ENCODE measurements around the gene NRIP1. TPM values are rescaled to one million over a fixed set of nuclear protein-coding genes. Genes with fewer than 3 reads are reported as not detected.

Gene NRIP1
- total RNA-seq, 2 donors from 2014 or later: 11.9 to 30.9 TPM

GRCh38 chr21:14989359-14989758 lies 75.4 kb downstream of the NRIP1 start:
- H3K27ac ChIP-seq: no peak overlapping the region
- no peaks in the 10 kb centered on the region for H3K9me3 ChIP-seq
- no peak for DNase-seq (ENCODE audit: low spot score)
- H3K4me1 ChIP-seq (ENCODE audit: control insufficient read depth in 1 of 2, low read depth in 2 of 2): no peaks in the 10 kb centered on the region
- TF ChIP-seq CTCF (IDR thresholded peaks at IDR 0.05): no peak
- no peaks in the 10 kb centered on the region for H3K27me3 ChIP-seq (replicated peaks; ENCODE audit: insufficient read depth)
- ATAC-seq (ENCODE audit: insufficient number of reproducible peaks, low FRiP score, low read depth): no peak
- no peak overlapping the region for H3K4me3 ChIP-seq
- no peaks in the 10 kb centered on the region for H3K36me3 ChIP-seq

- no peak for ATAC-seq (ENCODE audit: insufficient number of reproducible peaks, low FRiP score, low read depth)
- Histone ChIP-seq H3K4me1 (ENCODE audit: control insufficient read depth in 1 of 2, low read depth in 2 of 2) (no peaks in the 10 kb centered on the region), H3K27me3 (replicated peaks; ENCODE audit: insufficient read depth) (no peaks in the 10 kb centered on the region), H3K9me3 (no peaks in the 10 kb centered on the region), H3K36me3 (no peaks in the 10 kb centered on the region), H3K4me3 (no peak overlapping the region), H3K27ac (no peak overlapping the region)
- TF ChIP-seq CTCF (IDR thresholded peaks at IDR 0.05): no peak
- no peak for DNase-seq (ENCODE audit: low spot score)
Measured at GRCh38 chr21:14988760-14989159, 76.0 kb downstream of the NRIP1 start.

GRCh38 chr21:14987370-14988170 lies 77.2 kb downstream of the NRIP1 start:
- no peaks in the 10 kb centered on the region for H3K9me3 ChIP-seq
- H3K36me3 ChIP-seq: no peaks in the 10 kb centered on the region
- ATAC-seq (ENCODE audit: insufficient number of reproducible peaks, low FRiP score, low read depth) (no peak), DNase-seq (ENCODE audit: low spot score) (no peak)
- no peaks in the 10 kb centered on the region for H3K4me1 ChIP-seq (ENCODE audit: control insufficient read depth in 1 of 2, low read depth in 2 of 2)
- TF ChIP-seq CTCF (IDR thresholded peaks at IDR 0.05): no peak
- H3K27me3 ChIP-seq (replicated peaks; ENCODE audit: insufficient read depth): no peaks in the 10 kb centered on the region
- H3K27ac ChIP-seq: no peak overlapping the region
- H3K4me3 ChIP-seq: no peak overlapping the region

- TF ChIP-seq CTCF (IDR thresholded peaks at IDR 0.05): no peak
- Histone ChIP-seq H3K4me1 (ENCODE audit: control insufficient read depth in 1 of 2, low read depth in 2 of 2) (no peaks in the 10 kb centered on the region), H3K4me3 (no peak overlapping the region), H3K36me3 (no peaks in the 10 kb centered on the region), H3K9me3 (no peaks in the 10 kb centered on the region), H3K27ac (no peak overlapping the region), H3K27me3 (replicated peaks; ENCODE audit: insufficient read depth) (no peaks in the 10 kb centered on the region)
- ATAC-seq (ENCODE audit: insufficient number of reproducible peaks, low FRiP score, low read depth) (no peak), DNase-seq (ENCODE audit: low spot score) (no peak)
Measured at GRCh38 chr21:14985306-14985705, 79.5 kb downstream of the NRIP1 start.

- H3K9me3 ChIP-seq: no peaks in the 10 kb centered on the region
- H3K36me3 ChIP-seq: no peaks in the 10 kb centered on the region
- no peak overlapping the region for H3K4me3 ChIP-seq
- no peak for DNase-seq (ENCODE audit: low spot score)
- no peak overlapping the region for H3K27ac ChIP-seq
- TF ChIP-seq CTCF (IDR thresholded peaks at IDR 0.05): no peak
- H3K4me1 ChIP-seq (ENCODE audit: control insufficient read depth in 1 of 2, low read depth in 2 of 2): peaks cover 0 to 4% of the 10 kb centered on the region in 2 donors
- no peak for ATAC-seq (ENCODE audit: insufficient number of reproducible peaks, low FRiP score, low read depth)
- H3K27me3 ChIP-seq (replicated peaks; ENCODE audit: insufficient read depth): no peaks in the 10 kb centered on the region
Measured at GRCh38 chr21:14982336-14982735, 82.5 kb downstream of the NRIP1 start.
